T-helper 1 cell treated with Interleukin-12 subunit alpha and Interleukin-12 subunit beta and Interleukin-4 antibody, amounts not matched to agents 30 ng/mL and 1 ng/mL, for 36 hours (primary cell): ENCODE results near the gene RNF133. TPM values are rescaled to one million over a fixed set of nuclear protein-coding genes. Genes with fewer than 3 reads are reported as not detected.
"Not testable (repeated sequence)": the region's sequence is repeated elsewhere in the genome, so short reads cannot be mapped to it uniquely, and the experiment has no call there.

Source experiments
- intact Hi-C: fragments of 100-400 bp; cut with micrococcal nuclease; formaldehyde crosslinking; loops from one replicate; pipeline ENCODE4 v1.15.1; 2024
- total RNA-seq: library from RNA; stranded (reverse); gene quantifications from 2 replicates; pipeline ENCODE4 v1.2.3, GENCODE V29; 2022

The RNF133 gene
- total RNA-seq, 1 donor from 2014 or later, result not detected

- intact Hi-C loops, result no loop called here
These were observed 9.4 kb downstream of the RNF133 start for GRCh38 chr7:122689346-122690109.

GRCh38 chr7:122688400-122688998 is 10.4 kb downstream of the RNF133 start:
- intact Hi-C loops, result no loop called here

GRCh38 chr7:122686360-122686878 is 12.5 kb downstream of the RNF133 start:
- intact Hi-C loops, result no loop called here

- intact Hi-C loops, result no loop called here
These were observed 14.4 kb downstream of the RNF133 start for GRCh38 chr7:122684504-122684903.

- intact Hi-C loops, result no loop called here
These were observed 15.9 kb downstream of the RNF133 start for GRCh38 chr7:122682815-122683550.

GRCh38 chr7:122681186-122681585 is 17.7 kb downstream of the RNF133 start:
- intact Hi-C loops, result not testable (repeated sequence)

DNA sequence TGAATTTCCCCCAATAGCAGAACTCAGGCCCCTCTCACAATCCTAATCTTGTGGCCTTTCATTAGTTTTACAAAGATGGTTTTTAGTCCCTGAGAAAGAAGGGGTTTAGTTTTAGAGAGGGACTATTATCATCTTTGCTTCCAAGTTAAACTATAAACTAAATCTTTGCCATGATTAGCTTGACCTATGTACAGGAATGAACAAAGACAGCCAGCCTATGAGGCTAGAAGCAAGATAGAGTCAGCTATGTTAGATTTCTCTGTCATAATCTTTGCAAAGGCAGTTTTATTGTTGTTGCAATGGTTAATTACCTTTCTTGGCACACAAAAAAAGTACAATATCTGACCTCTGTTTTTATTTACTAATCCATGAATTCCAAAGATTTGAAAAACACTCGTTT is 19.1 kb downstream of the RNF133 start:
- intact Hi-C loops, result no loop called here

GRCh38 chr7:122679269-122679709 is 19.6 kb downstream of the RNF133 start:
- intact Hi-C loops, result not testable (repeated sequence)

DNA sequence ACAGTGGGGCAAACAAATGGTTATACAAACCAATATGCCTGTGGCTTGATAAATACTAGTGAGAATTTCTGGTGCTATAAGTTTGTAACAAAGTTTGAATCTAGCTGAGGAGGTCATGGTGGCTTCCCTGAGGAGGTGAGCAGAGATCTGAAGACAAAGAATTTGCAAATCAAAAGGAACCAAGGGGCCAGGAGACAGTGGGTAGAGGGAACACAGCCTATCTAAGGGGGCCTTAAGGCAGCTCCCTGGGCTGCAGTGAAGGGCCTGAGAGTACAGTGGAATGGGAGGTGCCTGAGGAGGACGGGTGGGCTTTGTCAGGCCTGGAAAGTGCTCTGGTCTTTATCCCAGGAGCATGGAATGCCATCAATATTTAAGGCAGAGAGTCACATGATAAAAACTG is 21.8 kb downstream of the RNF133 start:
- intact Hi-C loops, result no loop called here

GRCh38 chr7:122676466-122676865 is 22.5 kb downstream of the RNF133 start:
- intact Hi-C loops, result no loop called here

GRCh38 chr7:122675621-122676020 is 23.3 kb downstream of the RNF133 start:
- intact Hi-C loops, result no loop called here

DNA sequence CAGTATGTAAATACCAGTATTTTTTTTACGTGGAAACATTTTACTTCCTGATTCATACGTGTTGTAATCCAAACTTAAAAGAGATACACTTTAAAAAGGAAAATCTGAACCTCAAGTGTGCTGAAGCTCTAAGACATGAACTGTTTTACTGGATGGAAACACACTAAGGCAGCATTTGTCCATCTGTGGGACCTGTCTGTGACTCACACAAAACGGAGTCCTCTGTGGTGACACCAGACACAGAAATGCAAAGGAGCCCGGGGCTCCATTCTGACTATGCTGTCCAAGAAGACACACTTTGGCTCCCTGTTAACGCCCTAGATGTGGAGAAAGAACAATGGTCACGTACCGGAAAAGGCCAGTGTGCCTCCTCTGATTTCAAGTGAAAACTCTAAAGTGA is 23.9 kb downstream of the RNF133 start:
- intact Hi-C loops, result no loop called here

- intact Hi-C loops, result no loop called here
These were observed 24.4 kb downstream of the RNF133 start for GRCh38 chr7:122674502-122674901.

DNA sequence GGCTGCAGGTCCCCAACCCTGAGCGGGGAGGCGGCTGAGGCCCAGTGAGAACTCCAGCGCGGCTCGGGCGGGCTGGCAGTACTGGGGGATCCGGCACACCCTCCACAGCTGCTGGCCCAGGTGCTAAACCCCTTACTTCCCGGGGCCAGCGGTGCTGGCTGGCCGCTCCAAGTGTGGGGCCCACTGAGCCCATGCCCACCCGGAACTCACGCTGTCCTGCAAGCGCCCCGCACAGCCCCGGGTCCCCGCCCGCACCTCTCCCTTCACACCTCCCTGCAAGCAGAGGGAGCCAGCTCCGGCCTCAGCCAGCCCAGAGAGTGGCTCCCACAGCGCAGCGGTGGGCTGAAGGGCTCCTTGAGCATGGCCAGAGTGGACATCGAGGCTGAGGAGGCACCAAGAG is 25.0 kb downstream of the RNF133 start:
- intact Hi-C loops, result no loop called here

DNA sequence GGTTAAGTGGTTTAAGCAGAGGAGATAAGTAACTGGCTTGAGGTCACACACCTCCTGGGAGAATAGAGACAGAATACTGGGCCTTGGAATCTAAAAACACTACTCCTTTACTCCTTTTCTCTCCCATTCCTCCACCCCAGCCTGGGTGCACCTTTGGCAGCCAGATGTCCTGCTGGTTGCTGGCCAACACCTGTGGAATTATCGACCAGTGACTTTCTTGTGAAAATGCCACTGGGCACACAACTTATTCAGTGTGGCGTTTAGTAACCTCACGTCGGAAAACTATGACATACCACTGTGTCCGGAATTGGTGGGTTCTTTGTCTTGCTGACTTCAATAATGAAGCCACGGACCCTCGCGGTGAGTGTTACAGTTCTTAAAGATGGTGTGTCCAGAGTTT is 26.4 kb downstream of the RNF133 start:
- intact Hi-C loops, result no loop called here

DNA sequence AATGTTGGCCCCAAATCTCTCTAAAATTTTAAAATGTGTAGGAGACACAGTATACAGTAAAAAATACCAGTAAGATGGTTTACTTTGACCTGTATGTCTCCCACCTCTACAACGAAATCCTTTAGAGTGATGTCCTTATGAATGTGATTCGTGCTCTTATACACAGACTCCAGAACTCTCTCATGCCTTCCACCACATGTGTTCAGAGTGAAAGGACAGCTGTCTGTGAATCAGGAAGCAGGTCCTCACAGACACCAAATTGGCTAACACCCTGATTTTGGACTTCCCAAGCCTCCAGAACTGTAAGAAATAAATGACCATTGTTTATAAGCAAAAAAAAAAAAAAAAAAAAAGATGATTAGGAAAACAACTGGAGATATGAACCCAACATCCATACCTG is 35.2 kb downstream of the RNF133 start:
- intact Hi-C loops, result no loop called here

DNA sequence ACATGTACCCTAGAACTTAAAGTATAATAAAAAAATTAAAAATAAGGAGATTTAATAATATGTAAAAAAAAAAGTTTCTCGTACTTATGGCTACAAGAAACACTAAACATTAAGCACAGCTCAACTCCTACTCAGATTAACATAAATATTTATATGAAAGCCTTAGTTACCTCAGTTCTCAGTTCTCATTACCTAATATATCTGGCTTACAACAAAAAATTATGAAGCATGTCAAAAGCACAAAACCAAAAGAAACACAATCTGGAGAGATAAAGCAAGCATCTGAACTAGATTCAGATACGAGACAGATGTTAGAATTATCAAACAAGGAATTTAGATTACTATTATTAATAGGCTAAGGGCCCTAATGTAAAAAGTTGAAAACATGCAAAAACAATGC is 40.1 kb downstream of the RNF133 start:
- intact Hi-C loops, result no loop called here

GRCh38 chr7:122653685-122654084 is 45.2 kb downstream of the RNF133 start:
- intact Hi-C loops, result no loop called here

DNA sequence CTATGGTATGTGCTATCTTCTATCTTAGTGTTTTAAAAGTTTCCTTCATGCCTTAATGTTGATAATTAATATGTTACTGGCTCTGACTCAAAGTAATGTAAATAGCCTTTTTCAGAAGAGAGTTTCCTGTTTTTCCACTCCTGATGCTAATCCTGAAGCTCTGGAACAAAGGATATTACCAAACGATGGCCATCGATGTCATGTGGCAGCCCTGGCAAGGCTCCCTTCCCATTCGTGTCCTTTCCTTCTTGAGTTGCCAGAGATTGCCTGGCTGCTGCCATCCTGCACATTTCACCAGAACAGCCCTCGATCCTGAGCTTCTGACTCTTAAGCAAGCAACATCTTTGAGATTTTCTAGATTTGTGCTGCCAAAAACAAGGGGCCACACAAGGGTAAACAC is 46.0 kb downstream of the RNF133 start:
- intact Hi-C loops, result no loop called here

DNA sequence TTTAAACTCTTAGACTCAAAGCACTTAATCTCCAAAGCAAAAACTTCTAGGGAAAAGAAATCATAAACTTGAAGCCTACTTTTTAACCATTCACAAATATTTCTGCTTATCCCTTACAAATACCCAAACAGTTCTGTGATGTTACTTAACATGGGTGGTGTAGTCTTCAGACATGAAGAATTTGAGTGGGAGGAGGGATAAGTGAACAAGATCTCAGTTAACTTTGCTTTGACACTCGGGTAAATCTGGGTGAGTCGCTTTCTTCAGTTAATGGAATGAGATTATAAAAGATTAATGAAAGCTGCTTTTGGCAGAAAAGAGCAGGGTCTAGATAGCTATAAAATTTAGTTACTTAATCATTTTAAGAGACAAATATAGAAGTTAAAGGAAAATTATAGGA is 47.5 kb downstream of the RNF133 start:
- intact Hi-C loops, result no loop called here
